GM12873 (cell line): Measurements from ENCODE around the gene ZNF490.

Source experiments
- CTCF ChIP-seq: IDR thresholded peaks from 2 replicates; pipeline ENCODE4 v1.5.1; 2012; ENCODE audit warnings: low read depth, mild to moderate bottlenecking, moderate library complexity, low read length, control low read depth; ENCODE audit not compliant: insufficient read depth; ENCODE audit errors: missing control alignments

Gene ZNF490

GRCh38 chr19:12580180-12580694 is 30.4 kb downstream of the ZNF490 start:
- no peak for TF ChIP-seq CTCF

- no peak for TF ChIP-seq CTCF
Observed at GRCh38 chr19:12578641-12579040, 32.0 kb downstream of the ZNF490 start.

- TF ChIP-seq CTCF, result no peak
Observed at GRCh38 chr19:12574036-12574435, 36.6 kb downstream of the ZNF490 start.

GRCh38 chr19:12567951-12568350 is 42.7 kb downstream of the ZNF490 start:
- no peak for TF ChIP-seq CTCF

- TF ChIP-seq CTCF, result peak; percentile 98
Observed at GRCh38 chr19:12564016-12564664, 46.5 kb downstream of the ZNF490 start.

- no peak for TF ChIP-seq CTCF
Observed at GRCh38 chr19:12555456-12555930, 55.1 kb downstream of the ZNF490 start.

- TF ChIP-seq CTCF, result no peak
Observed at GRCh38 chr19:12551060-12551832, 59.4 kb downstream of the ZNF490 start, which contains the start of gene ZNF564. ZNF564 (minus strand) TSS chr19:12551482; CDS start chr19:12551332, 150 bp downstream.
